HG03460 (cell line): ENCODE data around the gene MUC4.
"Not testable (repeated sequence)": the region's sequence is repeated elsewhere in the genome, so short reads cannot be mapped to it uniquely, and the experiment has no call there.

Experiments used
- ATAC-seq: cut with Tn5 transposase; IDR thresholded peaks from one replicate; pipeline ENCODE4 v1.9.1; 2021; ENCODE audit not compliant: unreplicated experiment

MUC4 gene

GRCh38 chr3:195835791-195836190 is 24.1 kb upstream of the MUC4 start:
- no peak for ATAC-seq

- no peak for ATAC-seq
Observed at GRCh38 chr3:195834675-195835583, 23.2 kb upstream of the MUC4 start.

GRCh38 chr3:195829897-195830254 is 18.1 kb upstream of the MUC4 start:
- no peak for ATAC-seq

GRCh38 chr3:195828762-195829161 is 17.0 kb upstream of the MUC4 start:
- no peak for ATAC-seq

- no peak for ATAC-seq
Observed at GRCh38 chr3:195825857-195826804, 14.4 kb upstream of the MUC4 start.

- ATAC-seq, result no peak
Observed at GRCh38 chr3:195825191-195825588, 13.5 kb upstream of the MUC4 start.

GRCh38 chr3:195824425-195825190 is 12.9 kb upstream of the MUC4 start:
- ATAC-seq, result not testable (repeated sequence)

- no peak for ATAC-seq
Observed at GRCh38 chr3:195823999-195824398, 12.3 kb upstream of the MUC4 start.

GRCh38 chr3:195823280-195823679 is 11.6 kb upstream of the MUC4 start:
- no peak for ATAC-seq

GRCh38 chr3:195822131-195822696 is 10.5 kb upstream of the MUC4 start:
- ATAC-seq, result no peak

GRCh38 chr3:195821403-195822130 is 9.8 kb upstream of the MUC4 start:
- ATAC-seq, result no peak

GRCh38 chr3:195820901-195821300 is 9.2 kb upstream of the MUC4 start:
- ATAC-seq, result no peak

GRCh38 chr3:195820186-195820585 is 8.5 kb upstream of the MUC4 start:
- ATAC-seq, result no peak

GRCh38 chr3:195818301-195818700 is 6.6 kb upstream of the MUC4 start:
- ATAC-seq, result no peak

GRCh38 chr3:195817578-195818135 is 5.9 kb upstream of the MUC4 start:
- no peak for ATAC-seq

GRCh38 chr3:195816276-195816913 is 4.7 kb upstream of the MUC4 start:
- ATAC-seq, result not testable (repeated sequence)

- ATAC-seq, result no peak
Observed at GRCh38 chr3:195815169-195815771, 3.5 kb upstream of the MUC4 start.

- ATAC-seq, result no peak
Observed at GRCh38 chr3:195813916-195814640, 2.3 kb upstream of the MUC4 start.
